Measurements from ENCODE around the gene PEX7.
A peak's percentile ranks its signal among the peaks of the same experiment; 100 is the strongest.
"Not testable (repeated sequence)": the region's sequence is repeated elsewhere in the genome, so short reads cannot be mapped to it uniquely, and the experiment has no call there.

The PEX7 gene

GRCh38 chr6:136904477-136904876, 82.1 kb downstream of the PEX7 start:
- not testable (repeated sequence) for ATAC-seq

GRCh38 chr6:136914947-136915346, 92.6 kb downstream of the PEX7 start:
- no peak for ATAC-seq

DNA sequence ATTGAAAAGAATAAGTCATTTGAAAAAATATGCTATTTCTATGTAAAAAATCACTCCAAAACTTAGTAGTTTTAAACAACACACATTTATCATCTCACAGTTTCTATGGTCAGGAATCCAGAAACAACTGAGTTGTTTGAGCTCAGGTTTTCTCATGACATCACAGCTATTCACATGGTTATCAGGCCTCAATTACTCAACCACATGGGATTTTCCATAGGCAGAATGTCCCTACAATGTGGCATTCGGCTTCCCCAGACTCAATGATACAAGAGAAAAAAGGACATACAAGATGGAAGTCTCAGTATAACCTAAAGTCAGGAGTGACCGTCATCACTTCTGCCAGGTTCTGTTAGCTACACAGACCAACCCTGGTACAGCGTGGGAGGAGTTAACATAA, 96.3 kb downstream of the PEX7 start:
- no peak for ATAC-seq

- no peak for ATAC-seq
Observed at GRCh38 chr6:136920216-136920615, 97.8 kb downstream of the PEX7 start.

- ATAC-seq, result peak in 1 of 2 donors; percentile 18
Observed at GRCh38 chr6:136920671-136921380, 98.4 kb downstream of the PEX7 start.

- no peak for ATAC-seq
Observed at GRCh38 chr6:136921381-136921935, 99.1 kb downstream of the PEX7 start.

- peak in 1 of 2 donors; percentile 31 for ATAC-seq
Observed at GRCh38 chr6:136921936-136922684, 99.7 kb downstream of the PEX7 start, which contains the start of gene SLC35D3. Gene SLC35D3 (plus strand): TSS chr6:136922301. CDS start chr6:136922429, 128 bp downstream.

GRCh38 chr6:136922685-136923006, 100.3 kb downstream of the PEX7 start:
- ATAC-seq, result no peak

- ATAC-seq, result no peak
Observed at GRCh38 chr6:136923116-136923953, 100.9 kb downstream of the PEX7 start.

GRCh38 chr6:136923954-136924673, 101.7 kb downstream of the PEX7 start:
- no peak for ATAC-seq

DNA sequence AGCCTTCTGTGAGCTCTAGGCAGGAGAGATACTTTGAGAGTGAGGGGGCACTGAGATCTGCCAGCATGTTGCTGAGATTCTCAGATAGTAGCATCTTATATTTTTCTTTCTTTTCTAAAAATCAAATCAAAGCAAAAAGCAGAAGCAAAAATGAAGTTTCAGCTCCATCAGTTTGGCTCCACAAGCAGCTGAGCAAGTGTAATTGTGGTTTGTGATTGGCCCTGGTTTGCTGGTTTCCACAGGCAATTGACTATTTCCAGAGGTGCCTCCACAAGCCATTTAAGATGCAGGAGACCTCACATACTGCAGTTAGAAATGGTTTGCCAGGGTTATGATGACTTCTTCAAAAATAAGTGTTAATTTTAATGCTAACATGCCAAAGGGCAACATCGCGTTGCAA, 104.0 kb downstream of the PEX7 start:
- ATAC-seq, result no peak

- ATAC-seq, result peak; percentile 29 to 54
Observed at GRCh38 chr6:136927292-136927691, 104.9 kb downstream of the PEX7 start.

- no peak for ATAC-seq
Observed at GRCh38 chr6:136930528-136930927, 108.1 kb downstream of the PEX7 start.

- ATAC-seq, result no peak
Observed at GRCh38 chr6:136932599-136932998, 110.2 kb downstream of the PEX7 start.

GRCh38 chr6:136945072-136945471, 122.7 kb downstream of the PEX7 start:
- ATAC-seq, result peak in 1 of 2 donors; percentile 24

DNA sequence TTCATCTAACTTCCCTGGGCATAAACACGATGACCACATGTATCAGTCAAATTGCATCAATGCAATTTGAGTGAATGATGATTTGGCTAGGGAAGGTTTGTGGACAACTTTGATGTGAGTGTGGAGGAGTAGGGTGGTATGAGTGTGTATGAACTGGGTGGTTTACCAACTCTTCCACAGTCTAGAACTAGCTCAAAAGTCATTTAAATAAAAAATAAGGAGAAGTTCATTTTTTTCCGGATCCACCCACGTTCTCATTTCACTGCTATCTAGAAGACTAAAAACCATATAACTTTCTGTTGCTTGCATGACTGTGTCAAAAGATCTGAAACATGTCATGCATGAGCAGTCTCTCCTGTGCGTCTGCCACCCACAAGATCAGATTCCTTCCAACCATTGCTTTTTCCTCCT, 123.3 kb downstream of the PEX7 start:
- peak in 1 of 2 donors; percentile 62 for ATAC-seq

DNA sequence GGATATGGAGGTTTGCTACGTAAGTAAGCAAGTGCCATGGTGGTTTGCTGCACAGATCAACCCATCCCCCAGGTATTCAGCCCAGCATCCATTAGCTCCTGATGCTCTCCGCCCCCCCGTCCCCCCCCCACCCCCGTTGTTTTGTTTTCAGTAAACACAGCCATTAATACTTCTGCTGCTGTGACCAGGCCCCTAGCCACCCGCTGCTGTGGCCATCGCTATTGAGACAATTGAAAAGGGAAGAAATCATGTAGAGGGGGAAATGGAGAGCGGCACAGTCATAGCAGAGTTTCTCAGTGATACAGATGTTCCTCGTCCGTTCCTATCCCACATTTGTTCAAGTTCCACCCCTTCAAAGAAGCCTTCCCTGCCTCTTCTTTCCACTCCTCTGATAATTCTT, 124.6 kb downstream of the PEX7 start:
- ATAC-seq, result no peak

GRCh38 chr6:136949957-136950356, 127.6 kb downstream of the PEX7 start:
- not testable (repeated sequence) for ATAC-seq

DNA sequence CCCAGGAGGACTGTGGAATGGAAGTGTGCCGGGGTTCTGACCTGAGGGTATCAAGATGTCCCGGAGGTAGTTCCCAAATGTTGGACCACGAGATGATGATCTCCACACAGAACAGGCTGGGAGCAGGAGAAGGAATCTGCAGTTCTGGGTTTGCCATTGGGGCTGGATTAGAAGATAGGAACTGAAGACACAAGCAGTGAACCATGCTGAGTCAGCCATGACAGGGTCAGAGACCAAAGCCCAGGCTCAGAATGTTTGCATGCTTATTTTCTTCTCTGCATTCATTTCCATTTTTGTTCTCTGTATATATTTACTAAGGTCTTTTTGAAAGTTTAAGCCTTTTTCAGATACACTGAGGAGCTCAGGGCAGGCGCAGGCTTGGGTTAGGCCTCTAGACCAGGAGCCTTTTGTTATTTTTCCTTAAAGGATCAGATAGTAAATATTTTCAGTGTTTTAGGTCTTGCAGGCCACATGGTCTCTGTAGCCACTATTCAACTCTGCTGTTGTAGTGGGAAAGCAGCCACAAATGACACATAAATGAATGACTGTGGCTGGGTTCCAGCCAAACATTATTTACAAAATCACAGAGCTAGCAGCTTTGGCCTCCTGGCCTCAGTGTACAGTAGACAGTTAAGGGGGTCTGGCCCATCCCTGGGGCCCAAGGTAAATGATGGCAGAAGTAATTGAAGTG, 128.2 kb downstream of the PEX7 start:
- no peak for ATAC-seq

GRCh38 chr6:136952714-136953260, 130.4 kb downstream of the PEX7 start:
- no peak for ATAC-seq

DNA sequence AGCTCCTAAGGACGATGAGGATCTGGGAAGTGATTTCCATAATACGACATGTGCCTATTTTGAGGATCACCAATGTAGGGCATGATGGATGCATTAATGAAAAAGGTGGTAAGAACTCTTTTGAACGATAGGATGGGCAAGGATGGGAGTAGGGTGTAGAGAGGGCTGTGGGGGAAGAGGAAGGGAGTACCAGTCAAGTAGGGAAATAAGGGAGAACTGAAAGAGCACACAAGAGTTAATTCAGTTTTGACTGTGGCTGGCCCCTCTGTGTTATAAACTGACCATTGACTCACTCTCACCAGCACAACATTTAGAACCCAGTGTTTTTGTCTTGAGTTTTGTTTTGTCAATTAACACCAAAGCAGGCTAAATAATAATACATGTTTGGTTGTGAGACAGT, 132.7 kb downstream of the PEX7 start:
- ATAC-seq, result no peak
